Nephron (organoid): ENCODE measurements around the gene ZCCHC2.

Experiments used
- H3K27ac Mint-ChIP-seq, 3 experiments: 2 replicates each; pipeline ENCODE4 v1.8.0; 2020; ENCODE audit warnings: mixed read lengths in 3 of 3, mild to moderate bottlenecking in 2 of 3, moderate library complexity in 1 of 3
- H3K27me3 Mint-ChIP-seq: 2 replicates; pipeline ENCODE4 v1.8.0; 2021; ENCODE audit warnings: low read depth, mild to moderate bottlenecking, moderate library complexity, mixed read lengths
- H3K36me3 Mint-ChIP-seq: 2 replicates; pipeline ENCODE4 v1.8.0; 2020; ENCODE audit warnings: low read depth, mixed read lengths
- H3K4me1 Mint-ChIP-seq: 2 replicates; pipeline ENCODE4 v1.8.0; 2020; ENCODE audit warnings: mixed read lengths
- H3K4me3 Mint-ChIP-seq, 3 experiments: 2 replicates each; pipeline ENCODE4 v1.8.0; 2020; ENCODE audit warnings: mild to moderate bottlenecking in 3 of 3, mixed read lengths in 3 of 3, moderate library complexity in 2 of 3
- H3K9me3 Mint-ChIP-seq: 2 replicates; pipeline ENCODE4 v1.8.0; 2020; ENCODE audit warnings: mixed read lengths
- CTCF ChIP-seq, 3 experiments: fragments of 200-600 bp; sonication (generic); IDR thresholded peaks; one replicate each; pipeline ENCODE4 v1.5.0; 2021; ENCODE audit warnings: antibody characterized with exemption in 3 of 3; ENCODE audit not compliant: unreplicated experiment in 3 of 3

The ZCCHC2 gene

GRCh38 chr18:62531931-62532330 is 9.1 kb downstream of the ZCCHC2 start:
- Mint-ChIP-seq H3K4me1 (peaks cover 19% of the 10 kb centered on the region), H3K27ac (no peak overlapping the region), H3K36me3 (no peaks in the 10 kb centered on the region), H3K27me3 (no peaks in the 10 kb centered on the region), H3K4me3 (no peak overlapping the region), H3K9me3 (no peaks in the 10 kb centered on the region)
- TF ChIP-seq CTCF (IDR thresholded peaks at IDR 0.05; ENCODE audit: unreplicated experiment in 3 of 3): no peak

GRCh38 chr18:62536005-62536404 is 13.2 kb downstream of the ZCCHC2 start:
- Mint-ChIP-seq H3K36me3 (no peaks in the 10 kb centered on the region), H3K27me3 (no peaks in the 10 kb centered on the region), H3K4me3 (no peak overlapping the region), H3K9me3 (no peaks in the 10 kb centered on the region), H3K27ac (no peak overlapping the region), H3K4me1 (peaks cover 10% of the 10 kb centered on the region)
- TF ChIP-seq CTCF (IDR thresholded peaks at IDR 0.05; ENCODE audit: unreplicated experiment in 3 of 3): no peak

- Mint-ChIP-seq H3K27ac (no peak overlapping the region), H3K27me3 (no peaks in the 10 kb centered on the region), H3K9me3 (no peaks in the 10 kb centered on the region), H3K4me1 (peaks cover 10% of the 10 kb centered on the region), H3K4me3 (no peak overlapping the region), H3K36me3 (peaks cover 8% of the 10 kb centered on the region)
- no peak for TF ChIP-seq CTCF (IDR thresholded peaks at IDR 0.05; ENCODE audit: unreplicated experiment in 3 of 3)
Measured at GRCh38 chr18:62537042-62537894, 14.4 kb downstream of the ZCCHC2 start.

GRCh38 chr18:62537946-62538345 is 15.1 kb downstream of the ZCCHC2 start:
- peaks cover 10% of the 10 kb centered on the region for H3K4me1 Mint-ChIP-seq
- no peak for TF ChIP-seq CTCF (IDR thresholded peaks at IDR 0.05; ENCODE audit: unreplicated experiment in 3 of 3)
- no peaks in the 10 kb centered on the region for H3K9me3 Mint-ChIP-seq
- no peak overlapping the region for H3K27ac Mint-ChIP-seq
- H3K4me3 Mint-ChIP-seq: no peak overlapping the region
- H3K27me3 Mint-ChIP-seq: no peaks in the 10 kb centered on the region
- peaks cover 14% of the 10 kb centered on the region for H3K36me3 Mint-ChIP-seq

- peaks cover 10% of the 10 kb centered on the region for H3K4me1 Mint-ChIP-seq
- no peak overlapping the region for H3K4me3 Mint-ChIP-seq
- no peak for TF ChIP-seq CTCF (IDR thresholded peaks at IDR 0.05; ENCODE audit: unreplicated experiment in 3 of 3)
- no peak overlapping the region for H3K27ac Mint-ChIP-seq
- no peaks in the 10 kb centered on the region for H3K27me3 Mint-ChIP-seq
- no peaks in the 10 kb centered on the region for H3K9me3 Mint-ChIP-seq
- peaks cover 23% of the 10 kb centered on the region for H3K36me3 Mint-ChIP-seq
Measured at GRCh38 chr18:62538881-62539280, 16.1 kb downstream of the ZCCHC2 start.
